Natural killer cell treated with Interleukin-12 subunit alpha and Interleukin-12 subunit beta and Interleukin-15 and Interleukin-18, amount 100 ng/mL, for 72 hours (primary cell): ENCODE data around the gene TANGO2. TPM values are rescaled to one million over a fixed set of nuclear protein-coding genes. Genes with fewer than 3 reads are reported as not detected.
A peak's percentile ranks its signal among the peaks of the same experiment; 100 is the strongest.

Experiments
- ATAC-seq, 2 donors: fragments of 150-1000 bp; cut with Tn5 transposase in 1 of 2; sonication (Bioruptor Pico), chemical (Tn5 transposase) in 1 of 2; 2 replicates each; pipeline ENCODE4 v1.10.0; 2021
- DNase-seq: peaks from one replicate; pipeline ENCODE4 v3.0.0; 2022; ENCODE audit warnings: low spot score
- H3K27ac Mint-ChIP-seq, 2 donors: 1 replicate in 1 of 2; 2 replicates in 1 of 2; pipeline ENCODE4 v1.8.0; 2022; ENCODE audit warnings: mixed read lengths in 2 of 2, mild to moderate bottlenecking in 1 of 2, moderate library complexity in 1 of 2
- H3K27me3 Mint-ChIP-seq, 2 donors: 1 replicate in 1 of 2; 2 replicates in 1 of 2; pipeline ENCODE4 v1.8.0; 2022; ENCODE audit warnings: mixed read lengths in 2 of 2
- H3K36me3 Mint-ChIP-seq: one replicate; pipeline ENCODE4 v1.8.0; 2022; ENCODE audit warnings: mixed read lengths
- H3K4me1 Mint-ChIP-seq, 2 donors: 1 replicate in 1 of 2; 2 replicates in 1 of 2; pipeline ENCODE4 v1.8.0; 2022; ENCODE audit warnings: low read depth in 2 of 2, mixed read lengths in 2 of 2, mild to moderate bottlenecking in 1 of 2
- H3K4me3 Mint-ChIP-seq: one replicate; pipeline ENCODE4 v1.8.0; 2022; ENCODE audit warnings: mixed read lengths
- H3K9me3 Mint-ChIP-seq: 2 replicates; pipeline ENCODE4 v1.8.0; 2022; ENCODE audit warnings: mixed read lengths
- total RNA-seq, 2 donors: library from RNA; stranded (reverse); gene quantifications; one replicate each; pipeline ENCODE4 v1.2.3, GENCODE V29; 2022

The TANGO2 gene, protein sequence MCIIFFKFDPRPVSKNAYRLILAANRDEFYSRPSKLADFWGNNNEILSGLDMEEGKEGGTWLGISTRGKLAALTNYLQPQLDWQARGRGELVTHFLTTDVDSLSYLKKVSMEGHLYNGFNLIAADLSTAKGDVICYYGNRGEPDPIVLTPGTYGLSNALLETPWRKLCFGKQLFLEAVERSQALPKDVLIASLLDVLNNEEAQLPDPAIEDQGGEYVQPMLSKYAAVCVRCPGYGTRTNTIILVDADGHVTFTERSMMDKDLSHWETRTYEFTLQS
- total RNA-seq, result 10 to 100 TPM; 50.5 to 61.6 TPM

DNA sequence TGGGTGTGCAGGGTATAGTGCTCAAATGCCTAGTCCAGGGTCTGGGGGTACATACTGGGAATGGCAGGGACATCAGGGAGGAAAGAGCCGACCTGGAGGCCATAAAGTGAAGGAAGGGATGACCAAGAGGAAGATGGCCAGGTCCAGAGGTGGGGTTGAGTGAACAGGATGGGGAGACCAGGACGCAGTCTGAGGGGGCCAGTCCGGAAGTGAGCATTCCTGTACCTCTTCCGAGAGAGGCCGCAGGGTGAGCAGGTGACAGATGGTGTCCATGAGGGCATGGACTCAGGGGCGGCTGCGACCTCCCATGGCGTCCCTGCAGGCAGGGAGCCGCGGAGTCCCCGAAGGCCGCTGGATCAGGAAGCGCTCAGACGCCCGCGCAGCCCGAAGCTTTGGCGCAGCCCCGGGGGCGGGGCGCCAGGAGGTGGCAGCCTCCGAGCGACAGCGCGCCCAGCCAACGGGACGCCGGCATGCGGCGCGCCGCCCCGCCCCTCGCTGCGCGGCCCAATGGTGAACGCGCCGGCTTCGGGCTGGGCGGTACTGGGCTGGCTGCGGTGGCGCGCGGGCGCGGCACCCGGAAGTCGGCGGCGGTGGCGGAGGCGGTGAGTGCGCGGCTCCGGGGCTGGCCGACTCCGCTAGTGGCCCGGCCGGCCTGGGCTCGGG is at the start of gene TANGO2:
Gene TANGO2, plus strand, starts transcription at position 578 of the 663 bp plus-strand sequence. CDS start 15,689 bp downstream, outside the sequence.
- DNase-seq, result peak; percentile 97
- Mint-ChIP-seq H3K36me3 (no peaks in the 10 kb centered on the region), H3K4me3 (peak within 1 kb of the TSS; percentile 95), H3K27me3 (no peaks in the 10 kb centered on the region), H3K9me3 (no peaks in the 10 kb centered on the region), H3K4me1 (peaks cover 28 to 32% of the 10 kb centered on the region in 2 donors), H3K27ac (peak within 1 kb of the TSS; percentile 83 to 90)
- ATAC-seq, result peak; percentile 95 to 96

DNA sequence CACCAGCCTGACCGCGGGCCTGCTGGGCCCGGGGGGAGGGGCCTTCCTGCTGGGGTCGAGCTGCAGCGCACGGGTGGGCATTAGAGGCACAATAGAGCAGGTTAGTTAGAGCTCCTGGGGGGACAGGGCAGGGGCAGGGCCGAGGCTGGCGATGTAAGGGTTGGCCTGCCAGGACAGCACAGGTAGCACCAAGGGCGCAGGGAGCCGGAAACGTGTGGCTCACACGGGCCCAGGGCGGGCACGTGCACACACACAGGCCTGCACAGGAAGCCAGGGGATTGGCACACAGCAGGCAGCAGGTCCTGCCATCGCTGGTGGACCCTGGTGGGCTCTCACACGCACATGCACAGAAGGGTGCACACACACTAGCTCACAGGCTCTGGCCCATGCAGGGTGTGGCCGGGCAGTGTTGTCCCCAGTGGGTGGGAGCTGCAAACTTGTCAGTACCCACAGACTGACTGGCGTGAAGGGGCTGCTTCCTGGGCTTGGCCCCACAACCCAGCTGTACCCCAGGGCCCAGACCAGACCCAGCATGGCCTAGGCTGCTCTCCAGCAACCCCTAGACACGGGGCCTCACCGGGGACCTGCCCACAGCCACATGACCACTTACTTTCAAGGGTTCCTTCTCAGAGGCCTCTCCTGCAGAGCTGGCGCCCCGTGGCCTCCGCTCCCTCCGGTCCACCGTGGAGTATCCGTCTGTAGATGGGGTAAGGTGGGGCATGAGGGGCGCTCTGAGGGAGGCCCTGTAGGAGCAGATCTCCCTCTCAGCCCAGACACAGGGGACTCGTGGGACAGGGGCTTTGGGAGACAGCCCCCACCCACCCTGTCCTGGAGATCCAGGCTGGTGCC is 49.4 kb upstream of the TANGO2 start:
- peaks cover 29 to 48% of the 10 kb centered on the region in 2 donors for H3K4me1 Mint-ChIP-seq
- no peaks in the 10 kb centered on the region for H3K27me3 Mint-ChIP-seq
- H3K9me3 Mint-ChIP-seq, result no peaks in the 10 kb centered on the region
- H3K4me3 Mint-ChIP-seq, result peak overlapping the region; percentile 54
- peak overlapping the region in 1 of 2 donors; percentile 68 for H3K27ac Mint-ChIP-seq
- peak; percentile 42 to 57 for ATAC-seq
- H3K36me3 Mint-ChIP-seq, result no peaks in the 10 kb centered on the region
- DNase-seq, result no peak

DNA sequence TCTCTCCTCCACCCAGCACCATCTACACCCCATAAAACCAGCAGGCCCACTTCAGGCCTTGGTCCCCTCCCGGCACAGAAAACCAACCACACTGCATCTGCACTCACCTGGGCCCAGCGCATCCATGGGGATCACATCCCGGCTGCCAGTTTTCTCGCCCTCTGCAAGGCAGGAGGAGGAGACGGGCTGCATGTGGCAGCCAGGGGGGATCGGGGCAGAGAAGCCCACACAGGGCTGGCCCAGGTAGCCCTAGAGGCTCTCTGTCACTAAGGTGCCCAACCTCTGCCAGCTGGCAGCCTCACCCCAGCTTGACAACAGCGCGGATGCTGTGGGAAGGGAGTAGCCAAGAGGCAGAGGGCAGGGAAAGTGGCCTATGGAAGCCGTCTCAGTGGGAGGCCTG is 48.7 kb upstream of the TANGO2 start:
- no peak for DNase-seq
- Mint-ChIP-seq H3K36me3 (no peaks in the 10 kb centered on the region), H3K4me1 (peaks cover 25 to 41% of the 10 kb centered on the region in 2 donors), H3K4me3 (peak overlapping the region; percentile 54), H3K9me3 (no peaks in the 10 kb centered on the region), H3K27me3 (no peaks in the 10 kb centered on the region), H3K27ac (peak overlapping the region in 1 of 2 donors; percentile 68)
- no peak for ATAC-seq

DNA sequence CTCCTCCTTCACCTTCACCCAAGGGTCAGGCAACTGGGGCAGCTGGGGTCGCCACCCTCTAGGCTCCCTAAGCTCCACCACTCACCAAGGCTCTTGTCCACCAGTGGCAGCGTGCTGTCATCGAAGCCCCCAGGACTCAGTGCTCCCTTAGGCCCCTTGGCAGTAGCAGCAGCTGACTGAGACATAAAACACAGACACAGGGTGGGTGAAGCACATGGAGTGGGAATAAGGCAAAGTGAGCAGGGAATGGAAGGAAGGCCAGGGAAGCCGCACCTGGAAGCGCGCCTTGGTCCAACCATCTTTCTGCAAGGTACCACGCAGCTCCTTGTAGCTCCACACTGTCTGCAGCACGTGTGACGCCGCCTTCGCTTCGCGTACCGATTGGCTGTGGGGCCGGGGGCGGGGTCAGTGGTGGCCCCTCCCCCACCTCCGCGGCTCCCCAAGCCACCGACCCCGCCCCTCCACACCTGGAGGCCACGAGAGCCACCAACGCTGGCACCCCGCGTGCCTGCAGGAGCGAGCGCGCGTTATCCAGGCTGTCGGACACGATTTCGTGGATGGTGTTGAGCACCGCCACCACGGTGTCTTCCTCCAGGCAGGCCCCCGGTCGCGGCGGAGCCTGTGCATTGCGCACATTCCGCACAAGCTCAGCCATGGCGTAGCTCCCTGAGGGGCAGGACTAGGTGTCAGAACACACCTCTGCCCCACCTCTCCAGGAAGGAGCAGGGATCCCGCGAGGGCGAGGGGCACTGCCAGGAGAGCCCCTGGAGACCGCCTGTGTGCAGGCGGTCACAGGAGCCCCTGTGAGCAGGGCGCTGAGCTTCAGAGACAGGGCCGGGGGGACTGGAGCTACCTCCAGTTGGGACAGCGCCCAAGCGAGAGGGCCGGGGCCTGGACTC is 48.0 kb upstream of the TANGO2 start:
- Mint-ChIP-seq H3K4me1 (peaks cover 23 to 36% of the 10 kb centered on the region in 2 donors), H3K4me3 (no peak overlapping the region), H3K9me3 (no peaks in the 10 kb centered on the region), H3K27me3 (no peaks in the 10 kb centered on the region), H3K27ac (peak overlapping the region in 1 of 2 donors; percentile 68), H3K36me3 (no peaks in the 10 kb centered on the region)
- no peak for ATAC-seq
- DNase-seq, result no peak

DNA sequence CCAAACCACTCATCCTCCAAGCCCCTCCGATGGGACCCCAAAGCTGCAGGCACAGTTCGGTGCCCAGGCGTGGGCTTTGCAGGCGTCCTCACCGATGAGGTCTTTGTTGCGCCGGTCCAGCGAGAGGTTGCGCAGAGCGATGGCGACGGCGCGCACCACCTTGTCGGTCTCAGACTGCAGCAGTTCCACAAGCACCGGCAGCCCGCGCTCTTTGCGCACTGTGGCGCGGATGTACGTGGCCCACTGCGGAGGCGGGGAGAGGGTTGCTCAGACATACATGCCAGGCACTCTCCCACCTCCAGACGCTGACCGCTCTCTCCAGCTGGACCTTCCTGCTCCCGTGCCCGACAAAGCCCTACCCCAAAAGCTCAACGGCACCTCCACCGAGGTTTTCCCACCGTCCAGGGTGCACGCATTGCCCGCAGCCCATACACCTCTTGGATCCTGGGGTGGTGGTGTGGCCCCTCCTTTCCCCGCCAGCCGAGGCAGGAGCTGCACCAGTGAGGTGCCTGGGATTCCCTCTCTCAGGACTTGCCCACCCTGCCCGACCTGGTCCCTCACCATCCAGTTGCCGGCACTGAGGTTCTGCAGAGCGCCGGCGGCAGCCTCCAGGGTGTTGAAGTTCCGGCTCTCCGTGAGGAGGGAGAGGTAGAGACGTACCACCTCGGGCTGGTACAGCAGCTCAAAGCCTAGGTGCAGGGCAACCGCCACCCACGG is 47.2 kb upstream of the TANGO2 start:
- Mint-ChIP-seq H3K4me3 (no peak overlapping the region), H3K27me3 (no peaks in the 10 kb centered on the region), H3K36me3 (no peaks in the 10 kb centered on the region), H3K9me3 (no peaks in the 10 kb centered on the region), H3K4me1 (peaks cover 23 to 36% of the 10 kb centered on the region in 2 donors), H3K27ac (no peak overlapping the region)
- DNase-seq (no peak), ATAC-seq (no peak)

DNA sequence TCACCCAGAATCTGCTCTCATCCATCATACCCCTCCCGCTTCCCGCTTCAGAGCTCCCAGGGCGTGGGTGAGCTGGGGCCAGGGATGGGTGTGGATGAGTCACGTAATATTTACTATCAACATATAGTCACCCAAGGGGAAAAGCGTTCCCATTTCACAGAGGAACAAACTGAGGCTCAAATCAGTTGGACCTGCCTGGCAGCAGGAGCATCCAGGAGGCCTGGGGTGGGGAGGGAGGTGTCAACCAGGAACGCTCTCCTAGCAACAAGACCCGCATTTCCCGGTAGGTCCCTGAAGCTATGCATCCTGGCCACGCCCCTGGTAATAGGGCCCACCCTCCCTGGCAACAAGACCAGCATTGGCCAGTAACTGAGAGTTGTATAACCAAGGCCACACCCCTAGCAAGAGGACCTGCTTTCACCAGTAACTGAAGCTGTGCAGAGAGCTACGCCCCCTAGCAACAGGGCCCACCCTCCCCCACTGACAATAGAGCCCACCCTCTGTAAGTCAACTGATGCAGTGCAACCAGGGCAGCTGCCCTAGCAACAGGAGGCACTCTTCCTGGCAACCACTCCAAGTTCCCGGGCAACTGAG is 46.5 kb upstream of the TANGO2 start:
- peaks cover 23 to 36% of the 10 kb centered on the region in 2 donors for H3K4me1 Mint-ChIP-seq
- no peak overlapping the region for H3K4me3 Mint-ChIP-seq
- H3K27ac Mint-ChIP-seq, result peak overlapping the region in 1 of 2 donors; percentile 83

DNA sequence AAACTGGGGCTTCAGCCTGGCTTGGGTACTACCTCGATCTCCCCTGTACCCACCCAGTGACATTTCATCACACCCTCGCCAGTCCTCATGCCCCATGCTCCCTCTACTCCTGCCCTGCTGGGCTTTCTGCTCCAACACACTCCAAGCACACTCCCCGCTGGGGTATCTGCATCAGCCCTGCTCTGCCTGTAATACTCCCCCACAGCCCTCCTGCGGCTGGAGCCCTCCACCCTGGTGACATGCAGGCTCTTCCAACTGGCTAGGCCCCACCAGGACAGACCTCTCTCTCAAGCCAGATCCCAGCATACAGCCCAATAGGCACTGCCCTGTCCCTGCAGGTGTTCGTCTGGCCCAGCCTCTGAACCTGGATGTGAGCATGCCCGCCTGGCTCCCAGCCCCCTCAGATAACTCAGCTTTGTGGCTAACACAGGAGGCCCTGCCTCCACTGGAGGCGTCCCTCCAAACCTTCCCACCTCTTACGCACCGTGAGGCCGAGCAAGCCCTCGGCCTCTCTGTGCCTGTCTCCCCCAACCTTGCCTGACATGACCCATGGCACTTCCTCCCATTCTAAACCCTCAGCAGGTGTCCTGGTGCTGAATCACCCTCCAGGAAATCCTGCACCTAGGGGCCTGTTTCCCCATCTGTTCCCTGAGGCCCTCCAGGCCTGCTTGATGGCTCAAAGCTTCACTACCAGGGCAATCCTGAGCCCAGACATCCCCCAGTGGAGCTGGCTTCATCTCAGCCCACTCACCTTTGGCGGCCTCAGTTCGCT is 45.8 kb upstream of the TANGO2 start:
- DNase-seq, result no peak
- peaks cover 23 to 36% of the 10 kb centered on the region in 2 donors for H3K4me1 Mint-ChIP-seq
- H3K4me3 Mint-ChIP-seq, result peak overlapping the region; percentile 59
- ATAC-seq, result peak in 1 of 2 donors; percentile 15
- peak overlapping the region; percentile 58 to 83 for H3K27ac Mint-ChIP-seq
- no peaks in the 10 kb centered on the region for H3K9me3 Mint-ChIP-seq
- H3K27me3 Mint-ChIP-seq, result no peaks in the 10 kb centered on the region
- H3K36me3 Mint-ChIP-seq, result no peaks in the 10 kb centered on the region

More for the DNA sequence above, 46.5 kb upstream of the TANGO2 start:
- Mint-ChIP-seq H3K9me3 (no peaks in the 10 kb centered on the region), H3K27me3 (no peaks in the 10 kb centered on the region), H3K36me3 (no peaks in the 10 kb centered on the region)
- no peak for DNase-seq
- ATAC-seq, result peak; percentile 59 to 73

DNA sequence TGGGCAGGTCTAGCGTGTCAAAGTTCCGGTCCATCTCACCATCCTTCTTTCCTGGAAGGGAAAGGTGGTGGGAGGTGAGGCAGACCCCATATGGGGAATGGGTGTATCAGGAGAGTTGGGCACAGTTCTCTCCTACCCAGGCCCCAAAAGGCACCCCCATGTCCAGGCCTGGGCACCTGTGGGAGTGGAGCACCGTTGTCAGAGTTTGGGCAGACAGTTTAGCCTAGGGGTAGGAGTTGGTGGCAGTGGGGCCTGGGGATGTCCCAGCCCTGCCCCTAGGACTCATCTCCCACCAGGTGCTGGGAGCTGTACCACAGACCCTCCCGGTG is 45.2 kb upstream of the TANGO2 start:
- Mint-ChIP-seq H3K9me3 (no peaks in the 10 kb centered on the region), H3K36me3 (no peaks in the 10 kb centered on the region), H3K27ac (peak overlapping the region; percentile 58 to 83), H3K4me1 (peaks cover 20 to 34% of the 10 kb centered on the region in 2 donors), H3K27me3 (no peaks in the 10 kb centered on the region), H3K4me3 (no peak overlapping the region)
- ATAC-seq, result no peak
- no peak for DNase-seq

DNA sequence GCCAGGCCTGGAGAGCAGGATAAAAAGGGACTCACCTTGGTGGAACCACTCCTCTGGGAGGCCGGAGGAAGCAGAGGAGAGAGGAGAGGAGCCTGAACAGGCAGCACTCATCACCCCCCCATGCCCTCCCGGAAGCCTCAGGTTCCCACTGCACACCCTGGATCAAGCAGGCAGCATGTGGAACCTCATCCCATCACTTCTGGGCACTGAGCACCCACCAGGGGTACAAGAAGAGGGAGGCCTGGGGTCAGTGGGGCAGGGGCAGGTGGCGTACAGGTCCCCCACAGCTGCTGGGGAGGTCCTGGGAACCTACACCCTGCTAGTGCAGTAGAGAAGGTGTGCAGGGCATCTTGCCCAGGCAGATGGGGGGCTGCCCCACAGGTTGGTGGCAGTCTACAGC is 44.2 kb upstream of the TANGO2 start:
- H3K36me3 Mint-ChIP-seq, result no peaks in the 10 kb centered on the region
- no peak for ATAC-seq
- no peak for DNase-seq
- peaks cover 16 to 26% of the 10 kb centered on the region in 2 donors for H3K4me1 Mint-ChIP-seq
- no peaks in the 10 kb centered on the region for H3K9me3 Mint-ChIP-seq
- no peak overlapping the region for H3K4me3 Mint-ChIP-seq
- H3K27me3 Mint-ChIP-seq, result no peaks in the 10 kb centered on the region
- H3K27ac Mint-ChIP-seq, result peak overlapping the region in 1 of 2 donors; percentile 11

DNA sequence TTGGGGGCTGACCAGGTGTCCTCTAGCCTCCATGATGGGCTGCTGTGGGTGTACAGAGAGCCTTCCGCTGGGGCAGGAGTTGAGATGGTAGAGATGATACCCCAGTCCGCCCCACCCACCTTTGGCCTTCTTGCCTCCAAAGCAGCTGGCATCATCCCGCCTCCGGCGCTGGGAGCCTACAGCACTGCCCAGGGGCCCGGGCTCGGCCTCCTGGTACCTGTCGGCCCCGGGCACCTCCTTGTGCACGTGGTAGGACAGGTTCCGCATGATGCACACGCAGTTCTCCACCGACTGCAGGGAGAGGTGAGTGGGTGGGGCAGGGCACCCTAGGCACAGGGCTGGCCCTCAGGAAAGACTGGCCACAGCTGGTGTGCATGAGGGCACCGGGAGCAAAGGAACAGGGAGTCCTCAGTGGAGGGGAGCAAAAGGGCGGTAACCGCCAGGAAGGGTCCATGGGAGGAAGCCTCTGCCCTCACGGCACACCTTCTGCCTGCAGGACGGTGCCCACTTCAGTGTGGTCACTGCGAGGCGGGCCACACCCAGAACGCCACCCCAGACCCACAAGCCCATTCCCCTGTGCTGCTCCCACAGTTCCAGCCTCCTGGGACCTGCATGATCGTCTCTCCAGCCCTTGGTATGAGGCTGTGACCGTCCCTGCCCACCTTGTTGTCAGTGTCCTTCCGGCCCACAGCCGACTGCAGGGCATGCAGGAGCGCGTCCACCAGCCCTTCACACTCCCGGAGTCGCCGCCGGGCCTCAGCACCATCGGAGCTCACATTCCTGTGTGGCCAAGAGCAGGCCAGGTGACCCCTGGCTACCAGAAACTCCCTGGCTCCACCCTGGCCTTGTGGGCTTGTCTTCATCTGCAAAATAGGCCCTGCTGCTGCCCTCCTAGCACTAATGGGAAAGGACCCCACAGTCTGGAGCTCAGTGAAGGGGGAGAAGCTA is 43.3 kb upstream of the TANGO2 start:
- Mint-ChIP-seq H3K4me1 (peaks cover 10 to 20% of the 10 kb centered on the region in 2 donors), H3K27ac (no peak overlapping the region), H3K27me3 (no peaks in the 10 kb centered on the region), H3K36me3 (no peaks in the 10 kb centered on the region), H3K9me3 (no peaks in the 10 kb centered on the region), H3K4me3 (no peak overlapping the region)
- no peak for ATAC-seq
- no peak for DNase-seq

DNA sequence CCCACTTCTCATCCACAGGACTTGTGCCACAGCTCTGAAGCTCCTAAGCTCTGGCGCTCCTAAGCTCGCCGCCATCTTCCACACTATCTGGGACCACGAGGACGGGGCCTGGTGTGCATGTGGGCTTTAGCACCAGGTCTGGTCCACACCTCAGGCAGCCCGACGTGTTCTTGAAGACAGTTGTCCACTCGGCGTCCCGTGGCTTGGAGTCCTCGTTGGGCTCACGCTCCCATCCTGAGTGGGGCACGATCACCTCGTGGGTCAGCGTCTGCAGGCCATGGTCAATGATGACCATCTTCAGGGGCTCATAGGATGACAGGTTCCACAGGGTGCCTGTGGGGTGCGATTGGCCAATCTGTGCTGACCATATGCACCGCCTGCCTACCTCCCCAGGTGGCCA is 42.2 kb upstream of the TANGO2 start:
- no peak for ATAC-seq
- peaks cover 10 to 19% of the 10 kb centered on the region in 2 donors for H3K4me1 Mint-ChIP-seq
- H3K27me3 Mint-ChIP-seq, result no peaks in the 10 kb centered on the region
- H3K9me3 Mint-ChIP-seq, result no peaks in the 10 kb centered on the region
- H3K4me3 Mint-ChIP-seq, result no peak overlapping the region
- DNase-seq, result no peak
- H3K36me3 Mint-ChIP-seq, result no peaks in the 10 kb centered on the region
- no peak overlapping the region for H3K27ac Mint-ChIP-seq
